ENCODE results near the gene C1orf94. TPM values are rescaled to one million over a fixed set of nuclear protein-coding genes. Genes with fewer than 3 reads are reported as not detected.

C1orf94 gene
- total and polyA plus RNA-seq, 10 of the 15 experiments (the other 5 are each of a cell fraction or from before 2014, with no cell fraction given), result not detected

GRCh38 chr1:34262023-34262853 lies 85.5 kb downstream of the C1orf94 start:
- in situ Hi-C loops (cut with MboI), result no loop called here
- SMC1A ChIA-PET (ENCODE audit: uncharacterized antibody, unreplicated experiment), result no interaction called here
- FAIRE-seq, result no peak
- TF ChIP-seq TCF12 (IDR thresholded peaks at IDR 0.05; ENCODE audit: low read depth, low read length) (no peak), BCL11A (IDR thresholded peaks at IDR 0.05; ENCODE audit: low read depth, low read length) (no peak), NFXL1 (IDR thresholded peaks at IDR 0.05; ENCODE audit: borderline replicate concordance) (no peak), LARP7 (IDR thresholded peaks at IDR 0.05) (no peak), IKZF2 (IDR thresholded peaks at IDR 0.05) (no peak), IRF5 (IDR thresholded peaks at IDR 0.05; ENCODE audit: borderline replicate concordance) (no peak), ZBTB40 (IDR thresholded peaks at IDR 0.05; ENCODE audit: borderline replicate concordance) (no peak), STAT3 (IDR thresholded peaks at IDR 0.05; ENCODE audit: low read depth, low read length) (no peak), ATF7 (IDR thresholded peaks at IDR 0.05; ENCODE audit: low read depth) (no peak), CUX1 (IDR thresholded peaks at IDR 0.05; ENCODE audit: insufficient replicate concordance, low read depth, low read length) (no peak), KLF5 (IDR thresholded peaks at IDR 0.05; ENCODE audit: partially characterized antibody) (no peak)

More at GRCh38 chr1:34262023-34262853, 85.5 kb downstream of the C1orf94 start:
- no peaks in the 10 kb centered on the region for H3K36me3 ChIP-seq (ENCODE audit: control insufficient read depth in 2 of 2, insufficient read depth in 2 of 2, low read length in 1 of 2)
- no peak overlapping the region for H3K4me3 ChIP-seq
- CTCF ChIA-PET, result no interaction called here
- no peak overlapping the region for H2AFZ ChIP-seq (ENCODE audit: control insufficient read depth, low read depth, low read length)
- no peak overlapping the region for H3K4me2 ChIP-seq (ENCODE audit: control insufficient read depth, insufficient read depth)
- WGBS (ENCODE audit: insufficient coverage, insufficient replicate concordance, low lambda C conversion rate, missing lambda C conversion rate), result 34% methylated on average over 16 of the region's 16 CpGs
- ATAC-seq (no peak), DNase-seq (ENCODE audit: low read depth, low spot score) (no peak)
- H3K9me3 ChIP-seq (replicated peaks; ENCODE audit: control insufficient read depth, insufficient read depth, low read length), result no peaks in the 10 kb centered on the region
- H3K4me1 ChIP-seq (ENCODE audit: control insufficient read depth, insufficient read depth, low read length), result no peaks in the 10 kb centered on the region
- no peaks in the 10 kb centered on the region; the same call in 1 of the 2 replicates for H4K20me1 ChIP-seq (ENCODE audit: control insufficient read depth, insufficient read depth)
- H3K9ac ChIP-seq (ENCODE audit: control insufficient read depth, insufficient read depth, low read length), result no peak overlapping the region
- no peaks in the 10 kb centered on the region for H3K79me2 ChIP-seq (ENCODE audit: control insufficient read depth, insufficient read depth, low read length)
- POLR2A ChIA-PET, result no interaction called here
- intact Hi-C loops (cut with micrococcal nuclease; ENCODE audit: unreplicated experiment), result no loop called here
- no TSS peak for BruUV-seq (replicated peaks)
- H3K27me3 ChIP-seq (replicated peaks in 1 of 2; ENCODE audit: control insufficient read depth in 2 of 2, insufficient read depth in 2 of 2, low read length in 1 of 2), result no peaks in the 10 kb centered on the region; a peak in 1 of 4 replicates
- H3K27ac ChIP-seq (ENCODE audit: control insufficient read depth, insufficient read depth), result no peak overlapping the region
- RAD21 ChIA-PET (ENCODE audit: unreplicated experiment), result no interaction called here

Data from GM12878 (cell line).